ENCODE data around the gene HMCN2. TPM values are rescaled to one million over a fixed set of nuclear protein-coding genes. Genes with fewer than 3 reads are reported as not detected.

HMCN2 gene
- total and polyA plus RNA-seq, 2 donors (not counting 1 experiment from before 2014, with no cell fraction given): 0.01 TPM; not detected in 1

DNA sequence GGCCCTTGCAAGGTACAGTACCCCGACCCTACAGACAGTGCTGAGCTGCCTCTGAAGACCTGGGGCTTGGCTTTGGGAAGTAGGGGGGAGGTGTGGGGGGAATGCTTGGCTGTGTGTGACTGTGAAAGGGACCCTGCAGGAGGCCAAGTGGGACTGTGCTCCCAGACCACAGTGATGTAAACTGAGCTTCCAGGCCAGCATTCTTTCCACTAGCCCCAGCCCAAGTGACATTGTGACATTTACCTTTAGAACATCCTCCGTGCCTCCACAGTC is 31.2 kb downstream of the HMCN2 start:
- Histone ChIP-seq H3K27ac (ENCODE audit: low read length in 2 of 2) (no peak overlapping the region), H2AFZ (ENCODE audit: insufficient read depth, low read depth, low read length, poor library complexity, severe bottlenecking) (no peak overlapping the region), H3K4me2 (replicated peaks; ENCODE audit: low read depth, low read length, poor library complexity, severe bottlenecking) (no peak overlapping the region), H4K20me1 (ENCODE audit: control insufficient read depth, insufficient read depth, low read length, poor library complexity, severe bottlenecking) (no peaks in the 10 kb centered on the region), H3K36me3 (replicated peaks in 1 of 2; ENCODE audit: control extremely low read depth in 1 of 2, control insufficient read depth in 1 of 2, extremely low read depth in 1 of 2, insufficient read depth in 2 of 2, low read length in 1 of 2) (no peaks in the 10 kb centered on the region), H3K4me1 (ENCODE audit: control insufficient read depth in 2 of 2, insufficient read depth in 2 of 2, low read length in 2 of 2) (no peaks in the 10 kb centered on the region), H3K9ac (ENCODE audit: low read length) (no peak overlapping the region), H3K4me3 (ENCODE audit: control extremely low read depth in 1 of 5, extremely low read depth in 1 of 5, insufficient read depth in 1 of 5, low read depth in 2 of 5, low read length in 4 of 5) (no peak overlapping the region), H3K9me3 (ENCODE audit: control extremely low read depth in 1 of 3, control insufficient read depth in 2 of 3, insufficient read depth in 1 of 3, low read length in 2 of 3) (no peaks in the 10 kb centered on the region), H3K27me3 (replicated peaks in 1 of 4; ENCODE audit: control extremely low read depth in 1 of 4, control insufficient read depth in 3 of 4, insufficient read depth in 4 of 4, low read length in 3 of 4) (peaks cover 0 to 2% (median 0%) of the 10 kb centered on the region in 4 experiments), H3K79me2 (ENCODE audit: control insufficient read depth, insufficient read depth, low read length) (no peaks in the 10 kb centered on the region)
- Mint-ChIP-seq H3K4me3 (no peak overlapping the region), H3K9me3 (ENCODE audit: insufficient read depth) (no peaks in the 10 kb centered on the region), H3K4me1 (no peaks in the 10 kb centered on the region), H3K27ac (no peak overlapping the region), H3K27me3 (peaks cover 21% of the 10 kb centered on the region)
- ChIA-PET POLR2A (no interaction called here), CTCF (no interaction called here)
- WGBS (ENCODE audit: insufficient coverage): 83% methylated on average over 2 of the region's 2 CpGs
- intact Hi-C loops (cut with micrococcal nuclease): no loop called here
- TF ChIP-seq, protein P1, sequence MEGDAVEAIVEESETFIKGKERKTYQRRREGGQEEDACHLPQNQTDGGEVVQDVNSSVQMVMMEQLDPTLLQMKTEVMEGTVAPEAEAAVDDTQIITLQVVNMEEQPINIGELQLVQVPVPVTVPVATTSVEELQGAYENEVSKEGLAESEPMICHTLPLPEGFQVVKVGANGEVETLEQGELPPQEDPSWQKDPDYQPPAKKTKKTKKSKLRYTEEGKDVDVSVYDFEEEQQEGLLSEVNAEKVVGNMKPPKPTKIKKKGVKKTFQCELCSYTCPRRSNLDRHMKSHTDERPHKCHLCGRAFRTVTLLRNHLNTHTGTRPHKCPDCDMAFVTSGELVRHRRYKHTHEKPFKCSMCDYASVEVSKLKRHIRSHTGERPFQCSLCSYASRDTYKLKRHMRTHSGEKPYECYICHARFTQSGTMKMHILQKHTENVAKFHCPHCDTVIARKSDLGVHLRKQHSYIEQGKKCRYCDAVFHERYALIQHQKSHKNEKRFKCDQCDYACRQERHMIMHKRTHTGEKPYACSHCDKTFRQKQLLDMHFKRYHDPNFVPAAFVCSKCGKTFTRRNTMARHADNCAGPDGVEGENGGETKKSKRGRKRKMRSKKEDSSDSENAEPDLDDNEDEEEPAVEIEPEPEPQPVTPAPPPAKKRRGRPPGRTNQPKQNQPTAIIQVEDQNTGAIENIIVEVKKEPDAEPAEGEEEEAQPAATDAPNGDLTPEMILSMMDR (IDR thresholded peaks at IDR 0.05): no peak
- TF ChIP-seq EZH2 (IDR thresholded peaks at IDR 0.05; ENCODE audit: borderline replicate concordance, insufficient read depth, low read depth, low read length, poor library complexity, severe bottlenecking): no peak
- no peak for ATAC-seq (ENCODE audit: low read depth)
- no peak for DNase-seq

DNA sequence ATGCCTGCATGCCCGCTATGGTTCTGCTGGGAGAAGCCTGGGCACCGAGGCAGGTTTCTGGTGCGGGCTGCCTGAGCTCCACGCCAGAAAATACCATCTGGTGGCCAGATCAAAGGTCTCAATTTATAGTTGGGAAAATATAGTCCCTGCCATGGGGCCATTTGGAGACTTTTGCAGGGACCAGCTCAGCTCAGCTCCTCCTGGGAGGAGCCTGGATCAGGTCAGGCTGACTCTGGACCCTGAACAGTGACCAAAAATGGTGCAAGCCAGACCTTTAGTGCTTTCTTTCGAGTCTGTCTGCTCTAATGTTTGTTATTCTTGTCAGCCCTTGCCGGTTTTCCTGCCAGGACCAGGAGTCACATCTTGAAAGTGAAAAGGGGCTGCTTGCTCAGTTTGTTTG is 31.8 kb downstream of the HMCN2 start:
- Histone ChIP-seq H3K4me1 (ENCODE audit: control insufficient read depth in 2 of 2, insufficient read depth in 2 of 2, low read length in 2 of 2) (no peaks in the 10 kb centered on the region), H3K27ac (ENCODE audit: low read length in 2 of 2) (no peak overlapping the region), H3K36me3 (replicated peaks in 1 of 2; ENCODE audit: control extremely low read depth in 1 of 2, control insufficient read depth in 1 of 2, extremely low read depth in 1 of 2, insufficient read depth in 2 of 2, low read length in 1 of 2) (no peaks in the 10 kb centered on the region), H3K4me3 (ENCODE audit: control extremely low read depth in 1 of 5, extremely low read depth in 1 of 5, insufficient read depth in 1 of 5, low read depth in 2 of 5, low read length in 4 of 5) (no peak overlapping the region), H3K79me2 (ENCODE audit: control insufficient read depth, insufficient read depth, low read length) (no peaks in the 10 kb centered on the region), H2AFZ (ENCODE audit: insufficient read depth, low read depth, low read length, poor library complexity, severe bottlenecking) (no peak overlapping the region), H3K27me3 (replicated peaks in 1 of 4; ENCODE audit: control extremely low read depth in 1 of 4, control insufficient read depth in 3 of 4, insufficient read depth in 4 of 4, low read length in 3 of 4) (peaks cover 0 to 2% (median 0%) of the 10 kb centered on the region in 4 experiments), H3K9me3 (ENCODE audit: control extremely low read depth in 1 of 3, control insufficient read depth in 2 of 3, insufficient read depth in 1 of 3, low read length in 2 of 3) (no peaks in the 10 kb centered on the region), H3K9ac (ENCODE audit: low read length) (no peak overlapping the region), H4K20me1 (ENCODE audit: control insufficient read depth, insufficient read depth, low read length, poor library complexity, severe bottlenecking) (no peaks in the 10 kb centered on the region), H3K4me2 (replicated peaks; ENCODE audit: low read depth, low read length, poor library complexity, severe bottlenecking) (no peak overlapping the region)
- no peak overlapping the region for H3K27ac Mint-ChIP-seq
- H3K9me3 Mint-ChIP-seq (ENCODE audit: insufficient read depth): no peaks in the 10 kb centered on the region
- WGBS (ENCODE audit: insufficient coverage): 67% methylated on average over 6 of the region's 6 CpGs
- DNase-seq (no peak), ATAC-seq (ENCODE audit: low read depth) (no peak)
- no peak overlapping the region for H3K4me3 Mint-ChIP-seq
- intact Hi-C loops (cut with micrococcal nuclease): no loop called here
- TF ChIP-seq, protein P1 (IDR thresholded peaks at IDR 0.05): no peak
- no peak for TF ChIP-seq EZH2 (IDR thresholded peaks at IDR 0.05; ENCODE audit: borderline replicate concordance, insufficient read depth, low read depth, low read length, poor library complexity, severe bottlenecking)
- peaks cover 21% of the 10 kb centered on the region for H3K27me3 Mint-ChIP-seq
- ChIA-PET CTCF (no interaction called here), POLR2A (no interaction called here)
- H3K4me1 Mint-ChIP-seq: no peaks in the 10 kb centered on the region
